Renal pelvis (tissue), 4 donors: ENCODE measurements around the gene MYCN. TPM values are rescaled to one million over a fixed set of nuclear protein-coding genes. Genes with fewer than 3 reads are reported as not detected.
"Not testable (repeated sequence)": the region's sequence is repeated elsewhere in the genome, so short reads cannot be mapped to it uniquely, and the experiment has no call there.

ENCODE experiments used
- DNase-seq: peaks from one replicate; pipeline ENCODE4 v3.0.0-alpha.2; 2013
- polyA plus RNA-seq, 3 donors: library from polyadenylated mRNA; unstranded; fragments of 120-200 nt; gene quantifications; one replicate each; pipeline ENCODE4 v1.2.1, GENCODE V29; 2013; ENCODE audit not compliant: insufficient read length in 3 of 3

The MYCN gene
- polyA plus RNA-seq, 3 donors: 33.7 to 39.6 (median 38.1) TPM

DNA sequence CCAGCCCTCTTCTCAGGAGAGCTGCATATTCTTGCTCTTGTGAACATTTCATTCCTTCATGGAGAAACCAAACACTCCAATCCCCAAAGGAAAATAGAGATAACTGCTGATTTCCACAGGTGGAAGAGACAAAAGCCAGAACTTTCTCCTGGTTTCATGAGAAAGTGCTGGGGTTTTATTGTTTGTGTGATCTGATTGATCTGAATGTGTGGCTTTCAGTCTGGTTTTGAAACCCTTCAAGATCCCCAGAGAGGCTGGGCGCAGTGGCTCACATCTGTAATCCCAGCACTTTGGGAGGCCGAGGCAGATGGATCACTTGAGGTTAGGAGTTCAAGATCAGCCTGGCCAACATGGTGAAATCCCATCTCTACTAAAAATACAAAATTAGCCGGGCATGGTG is 11.3 kb upstream of the MYCN start:
- DNase-seq: not testable (repeated sequence)

DNA sequence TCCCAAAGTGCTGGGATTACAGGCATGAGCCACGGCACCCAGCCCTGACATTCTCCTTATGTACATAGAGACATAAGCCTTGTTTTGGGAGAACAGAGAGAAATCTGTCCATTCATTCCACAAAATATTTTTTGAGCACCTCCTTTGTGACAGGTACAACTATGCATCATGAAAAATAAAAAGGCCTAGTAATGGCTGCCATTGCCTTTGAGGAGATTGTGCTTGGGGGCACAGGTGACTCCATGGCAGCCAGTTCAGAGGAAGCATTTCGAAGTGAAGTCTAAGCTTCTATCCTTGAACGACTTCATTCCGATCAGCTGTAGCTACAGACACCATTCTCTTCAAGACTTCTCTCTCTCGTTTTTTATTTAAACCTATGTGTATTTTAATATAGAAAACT is 10.5 kb upstream of the MYCN start:
- no peak for DNase-seq

DNA sequence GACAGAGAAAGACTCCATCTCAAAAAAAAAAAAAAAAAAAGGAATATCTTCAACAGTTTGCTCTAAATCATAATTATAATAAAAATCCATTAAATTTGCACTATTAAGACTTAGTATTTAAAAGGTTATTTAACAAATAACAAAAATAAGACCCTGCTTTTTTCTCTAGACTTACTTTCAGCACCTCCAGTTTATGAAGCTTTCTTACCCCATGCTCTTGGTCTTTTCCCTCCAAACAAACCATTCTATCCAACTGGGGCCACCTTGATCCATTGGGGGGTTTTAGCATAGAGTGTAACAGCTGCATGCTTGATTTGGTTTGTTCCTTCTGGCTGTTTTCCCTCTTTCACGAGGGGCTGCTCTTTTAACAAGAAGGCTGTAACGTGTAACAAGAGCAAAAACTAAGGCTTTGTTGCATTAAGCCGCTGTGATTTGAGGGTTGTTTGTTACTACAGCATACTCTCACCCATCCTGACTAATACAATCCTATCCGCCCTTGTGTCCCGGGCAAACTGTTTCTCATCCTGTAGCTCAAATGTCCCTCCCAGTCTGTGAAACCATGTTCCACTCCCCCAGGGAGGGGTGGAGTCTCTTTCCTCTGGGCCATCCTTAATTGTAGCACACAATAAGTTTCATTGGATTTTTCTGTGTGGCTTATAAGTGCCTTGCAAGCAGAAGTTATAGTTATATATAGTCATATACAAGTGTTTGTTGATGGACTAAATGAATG is 9.6 kb upstream of the MYCN start:
- DNase-seq: no peak

- no peak for DNase-seq
These were observed 8.9 kb upstream of the MYCN start for GRCh38 chr2:15931319-15931890.

DNA sequence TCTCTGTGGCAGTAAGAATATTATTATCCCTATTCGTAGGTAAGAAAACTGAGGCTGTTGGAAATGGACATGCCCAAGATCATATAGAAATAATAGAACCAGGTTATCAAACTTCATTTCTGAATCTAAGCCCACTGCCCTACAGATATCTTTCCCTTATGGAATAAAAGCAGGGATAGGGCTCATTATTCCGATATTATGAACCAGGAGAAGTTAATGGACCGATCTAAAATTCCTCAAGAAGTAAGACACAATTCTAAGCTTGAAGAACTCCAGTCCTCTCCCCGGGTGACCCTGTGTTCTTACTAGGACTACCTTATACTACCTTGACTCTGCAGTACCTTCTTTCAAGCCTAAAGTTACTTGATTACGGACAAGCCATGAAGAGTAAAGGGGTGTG is 8.4 kb upstream of the MYCN start:
- DNase-seq: no peak

DNA sequence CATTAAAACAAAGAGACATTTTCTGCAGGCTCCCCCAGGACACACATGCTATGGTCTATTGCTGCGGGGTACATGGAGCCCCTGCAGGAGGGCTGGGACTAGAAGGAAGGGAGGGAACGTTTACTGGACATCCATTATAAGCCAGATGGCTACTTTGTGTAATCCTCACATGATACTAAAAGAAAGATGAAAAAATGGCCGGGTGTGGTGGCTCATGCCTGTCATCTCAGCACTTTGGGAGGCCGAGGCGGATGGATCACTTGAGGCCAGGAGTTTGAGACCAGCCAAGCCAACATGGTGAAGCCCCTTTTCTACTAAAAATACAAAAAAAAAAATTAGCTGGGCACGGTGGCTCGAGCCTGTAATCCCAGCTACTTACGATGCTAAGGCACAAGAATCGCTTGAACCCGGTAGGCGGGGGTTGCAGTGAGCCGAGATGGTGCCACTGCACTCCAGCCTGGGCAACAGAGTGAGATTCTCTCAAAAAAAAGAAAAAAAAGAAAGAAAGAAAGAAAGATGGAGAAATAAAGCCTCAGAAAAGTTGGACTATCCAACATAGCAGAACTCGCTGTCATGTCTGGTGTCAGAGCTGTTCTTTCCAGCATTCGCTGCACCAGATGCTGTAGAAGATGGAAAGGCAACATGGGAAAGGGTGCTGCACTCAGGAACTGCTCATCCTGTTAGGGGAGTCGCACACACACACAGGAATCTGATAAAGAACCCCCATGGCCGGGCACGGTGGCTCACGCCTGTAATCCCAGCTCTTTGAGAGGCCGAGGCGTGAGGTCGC is 7.8 kb upstream of the MYCN start:
- no peak for DNase-seq

GRCh38 chr2:15933184-15933845 is 7.0 kb upstream of the MYCN start:
- no peak for DNase-seq

DNA sequence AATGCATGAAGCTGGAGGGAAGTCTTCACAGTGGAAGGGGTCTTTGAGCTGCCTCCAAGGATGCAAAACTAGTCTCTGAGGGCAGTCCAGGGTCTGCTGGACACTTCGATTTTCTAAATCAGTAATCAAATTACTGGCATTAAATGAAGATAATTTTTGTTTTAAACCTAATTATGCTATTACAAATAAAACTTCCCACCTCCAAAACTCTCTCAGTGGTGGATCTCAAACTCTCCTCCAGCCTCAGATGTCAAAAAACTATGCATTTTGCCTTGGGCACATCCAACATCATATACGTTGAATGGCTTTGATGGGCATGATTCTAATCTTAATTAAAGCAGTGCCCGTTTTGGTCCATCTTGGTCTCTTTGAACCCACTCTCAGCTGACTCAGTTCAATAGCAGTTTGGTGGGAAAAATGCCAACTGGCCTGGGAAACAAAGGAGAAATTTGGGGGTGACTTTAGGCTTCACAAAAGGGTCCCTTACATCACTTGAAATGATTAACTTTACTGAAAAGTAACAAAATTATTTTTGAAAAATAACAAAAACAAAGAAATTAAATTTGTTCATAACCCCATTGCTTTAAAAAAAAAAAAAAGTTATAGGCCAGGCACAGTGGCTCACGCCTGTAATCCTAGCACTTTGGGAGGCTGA is 5.9 kb upstream of the MYCN start:
- DNase-seq: no peak

- DNase-seq: no peak
These were observed 5.2 kb upstream of the MYCN start for GRCh38 chr2:15935189-15935588.

DNA sequence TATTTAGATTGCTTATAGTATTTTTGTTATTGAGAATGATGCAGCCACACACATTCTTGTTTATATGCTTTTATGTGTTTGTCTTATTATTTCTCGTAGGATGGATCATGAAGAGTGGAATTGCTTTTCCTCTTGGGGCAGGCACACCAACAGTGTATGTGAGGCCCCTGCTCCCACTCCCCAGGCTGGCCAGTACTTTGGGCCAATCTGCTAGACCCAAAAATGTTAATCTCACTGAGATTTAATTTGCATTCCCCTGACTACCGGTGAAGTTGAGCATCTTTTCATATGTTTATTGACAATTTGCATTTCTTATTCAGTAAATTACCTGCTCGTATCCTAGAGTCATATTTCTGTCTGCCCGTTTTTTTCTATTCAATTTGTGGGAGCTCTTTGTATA is 4.7 kb upstream of the MYCN start:
- DNase-seq: no peak

GRCh38 chr2:15936277-15937104 is 3.9 kb upstream of the MYCN start:
- no peak for DNase-seq

GRCh38 chr2:15937105-15937881 is 3.1 kb upstream of the MYCN start:
- DNase-seq: no peak

GRCh38 chr2:15937882-15938802 is 2.2 kb upstream of the MYCN start:
- DNase-seq: no peak

DNA sequence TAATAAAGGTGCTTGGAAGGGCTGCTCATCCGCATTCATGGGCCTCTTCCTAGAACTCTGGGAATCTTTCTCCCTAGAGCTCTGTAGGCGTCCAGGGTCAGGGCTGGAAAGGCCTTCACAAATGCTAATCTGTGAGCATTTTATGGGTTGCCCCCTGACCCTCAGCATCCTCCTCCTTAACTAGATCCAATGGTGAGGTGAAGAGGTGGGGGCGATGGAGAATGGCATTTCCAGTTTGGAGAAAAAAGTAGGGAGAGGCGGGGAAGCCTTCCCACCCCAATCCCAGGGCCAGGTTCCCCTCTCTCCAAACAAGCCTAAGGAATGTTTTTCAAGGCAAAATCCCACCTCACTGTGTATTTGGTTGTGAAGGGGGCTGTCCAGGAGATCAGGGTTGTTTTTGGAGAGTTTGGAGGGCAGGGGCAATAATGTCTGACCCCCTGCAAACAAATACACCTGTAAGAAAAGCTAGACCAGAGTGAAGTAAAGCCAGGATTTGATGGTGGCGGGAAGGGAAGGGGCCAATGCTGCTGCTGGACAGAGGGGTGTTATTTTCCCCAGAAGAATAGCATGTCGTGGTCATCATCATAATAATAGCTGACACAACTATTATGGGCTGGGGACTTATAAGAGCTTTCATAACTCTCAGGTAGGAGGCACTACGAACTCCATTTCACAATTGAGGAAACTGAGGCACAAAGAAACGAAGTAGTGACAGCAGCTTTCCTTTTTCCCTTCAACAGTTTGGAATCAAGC is 1.4 kb upstream of the MYCN start:
- no peak for DNase-seq

DNA sequence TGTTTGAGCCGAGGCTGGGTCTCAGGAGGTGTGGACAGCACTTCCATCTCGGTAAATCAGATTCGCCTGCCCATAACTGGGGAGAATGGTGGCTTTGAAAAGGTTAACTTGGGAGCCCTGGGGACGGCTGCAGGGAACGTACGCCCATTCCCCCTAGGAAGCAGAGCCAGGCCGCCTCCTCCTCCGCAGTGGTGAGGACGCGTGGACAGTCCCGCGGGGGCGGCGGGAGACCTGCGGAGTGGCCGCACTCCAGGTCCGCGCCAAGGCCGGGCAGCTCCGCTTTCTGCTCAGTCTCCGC is 845 bp upstream of the MYCN start:
- DNase-seq: no peak

DNA sequence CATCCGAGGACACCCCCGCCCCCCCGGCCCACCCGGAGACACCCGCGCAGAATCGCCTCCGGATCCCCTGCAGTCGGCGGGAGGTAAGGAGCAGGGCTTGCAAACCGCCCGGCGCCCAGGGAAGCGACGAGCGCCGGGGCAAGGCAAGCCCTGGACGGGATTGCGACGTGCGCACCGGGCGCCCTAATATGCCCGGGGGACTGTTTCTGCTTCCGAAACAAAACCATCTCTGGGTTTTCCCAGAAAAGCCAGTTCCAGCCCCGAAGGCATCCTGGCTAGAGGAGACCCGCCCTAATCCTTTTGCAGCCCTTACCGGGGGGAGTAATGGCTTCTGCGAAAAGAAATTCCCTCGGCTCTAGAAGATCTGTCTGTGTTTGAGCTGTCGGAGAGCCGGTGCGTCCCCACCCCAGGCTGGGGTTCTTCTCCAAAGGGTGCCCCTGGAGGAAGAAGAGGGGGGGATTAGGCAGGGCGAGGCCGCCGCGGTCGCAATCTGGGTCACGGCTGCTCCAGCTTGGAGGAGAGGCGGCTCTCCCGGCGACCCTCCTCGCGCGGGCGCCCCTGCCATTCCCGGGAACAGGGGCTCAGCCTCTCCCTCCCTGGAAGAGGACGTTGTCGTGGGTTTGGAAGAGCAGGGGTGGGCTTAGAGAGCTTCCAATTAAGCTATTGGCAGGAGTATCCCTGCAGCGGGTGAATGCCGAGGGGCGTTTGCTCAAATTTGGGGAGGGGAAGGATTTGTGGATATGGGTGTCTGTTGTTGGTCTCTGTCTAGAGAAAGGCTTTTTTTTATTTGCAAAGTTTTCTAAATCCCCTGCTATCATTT is 521 bp downstream of the MYCN start:
- no peak for DNase-seq

DNA sequence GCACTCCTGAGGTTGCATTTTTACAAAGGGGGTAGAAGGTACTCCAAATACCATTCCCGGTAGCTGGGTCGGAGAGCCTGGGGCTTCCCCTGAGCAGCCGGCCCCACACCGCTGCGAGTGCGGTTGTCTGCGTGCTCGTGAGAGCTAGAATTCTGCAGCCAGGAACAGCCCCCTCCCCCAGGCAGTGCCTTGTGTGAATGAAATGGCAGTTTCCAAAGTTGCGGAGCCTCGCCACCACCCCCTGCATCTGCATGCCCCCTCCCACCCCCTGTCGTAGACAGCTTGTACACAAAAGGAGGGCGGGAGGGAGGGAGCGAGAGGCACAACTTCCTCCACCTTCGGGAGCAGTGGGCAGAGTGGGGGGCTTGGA is 1.1 kb downstream of the MYCN start:
- peak; percentile 65 for DNase-seq
